Measurements from ENCODE around the gene ITPRIP. TPM values are rescaled to one million over a fixed set of nuclear protein-coding genes. Genes with fewer than 3 reads are reported as not detected.

ITPRIP gene
- total and polyA plus RNA-seq, 4 donors, result 21.7 to 44.7 (median 29.9) TPM

GRCh38 chr10:104345941-104346340 is 7.7 kb upstream of the ITPRIP start:
- WGBS, 2 donors, result 39 to 53% methylated on average over 4 of the region's 4 CpGs
- no peak for TF ChIP-seq CTCF (IDR thresholded peaks at IDR 0.05; ENCODE audit: control extremely low read depth, extremely low read depth)

DNA sequence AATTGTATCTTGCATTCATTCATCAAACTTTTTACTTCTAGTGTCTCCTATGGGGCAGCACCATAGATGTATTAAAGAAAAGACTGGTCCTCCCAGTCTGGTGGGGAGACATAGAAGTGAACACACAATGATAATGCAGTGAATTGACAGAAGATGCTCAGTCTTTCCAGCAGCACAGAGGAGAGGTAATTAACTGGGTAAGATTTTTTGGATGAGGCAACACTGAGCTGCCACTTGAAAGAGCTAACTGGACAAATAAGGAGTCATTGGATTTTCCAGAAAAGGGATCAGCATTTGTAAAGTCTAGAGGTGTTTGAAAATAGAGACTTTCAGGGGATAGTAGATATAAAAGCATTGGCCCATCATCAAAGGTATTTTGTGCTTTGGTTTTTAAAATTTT is 7.2 kb upstream of the ITPRIP start:
- no peak overlapping the region for H3K27ac ChIP-seq (ENCODE audit: low read depth in 1 of 2, low read length in 1 of 2)

More at GRCh38 chr10:104345941-104346340, 7.7 kb upstream of the ITPRIP start:
- Histone ChIP-seq H3K4me1 (ENCODE audit: control insufficient read depth in 5 of 5, insufficient read depth in 5 of 5, low read length in 5 of 5) (peaks cover 0 to 22% (median 5%) of the 10 kb centered on the region in 5 donors), H3K27me3 (ENCODE audit: control insufficient read depth in 3 of 3, insufficient read depth in 3 of 3, low read length in 2 of 3) (no peaks in the 10 kb centered on the region), H3K9ac (ENCODE audit: insufficient read depth in 1 of 2, low read length in 2 of 2) (no peak overlapping the region), H3K36me3 (ENCODE audit: control insufficient read depth in 4 of 4, insufficient read depth in 4 of 4, low read length in 4 of 4) (no peaks in the 10 kb centered on the region), H3K27ac (ENCODE audit: low read depth in 1 of 2, low read length in 1 of 2) (no peak overlapping the region), H3K9me3 (ENCODE audit: control insufficient read depth in 4 of 4, insufficient read depth in 3 of 4, low read length in 3 of 4) (no peaks in the 10 kb centered on the region), H3K4me3 (no peak overlapping the region)
- ATAC-seq (ENCODE audit: insufficient read depth, low FRiP score), result no peak
- no peak for DNase-seq

DNA sequence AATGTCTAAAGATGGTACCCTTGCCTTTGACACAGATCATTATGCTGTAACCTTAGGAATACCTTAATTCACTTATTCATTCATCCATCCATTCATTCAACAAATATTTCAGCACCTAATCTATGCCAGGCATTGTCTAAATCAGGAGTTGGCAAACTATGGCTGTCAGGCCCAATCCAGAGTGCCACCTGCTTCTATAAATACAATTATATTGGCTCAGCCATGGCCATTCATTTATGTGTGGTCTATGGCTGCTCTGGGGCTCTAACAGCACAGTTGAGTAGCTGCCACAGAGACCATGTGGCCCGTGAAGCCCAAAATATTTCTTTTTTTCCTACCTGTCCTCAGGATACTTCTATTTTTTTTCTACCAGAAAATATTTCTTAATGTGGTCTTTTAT is 6.0 kb upstream of the ITPRIP start:
- H3K4me3 ChIP-seq, result no peak overlapping the region
- peaks cover 0 to 19% (median 12%) of the 10 kb centered on the region in 5 donors for H3K4me1 ChIP-seq (ENCODE audit: control insufficient read depth in 5 of 5, insufficient read depth in 5 of 5, low read length in 5 of 5)
- no peak overlapping the region for H3K9ac ChIP-seq (ENCODE audit: insufficient read depth in 1 of 2, low read length in 2 of 2)
- 93 to 100% methylated on average over 1 of the region's 1 CpG for WGBS, 2 donors
- ATAC-seq (ENCODE audit: insufficient read depth, low FRiP score) (no peak), DNase-seq (no peak)
- no peak overlapping the region for H3K27ac ChIP-seq (ENCODE audit: low read depth in 1 of 2, low read length in 1 of 2)
- TF ChIP-seq CTCF (IDR thresholded peaks at IDR 0.05; ENCODE audit: control extremely low read depth, extremely low read depth), result no peak
- no peaks in the 10 kb centered on the region for H3K9me3 ChIP-seq (ENCODE audit: control insufficient read depth in 4 of 4, insufficient read depth in 3 of 4, low read length in 3 of 4)
- H3K27me3 ChIP-seq (ENCODE audit: control insufficient read depth in 3 of 3, insufficient read depth in 3 of 3, low read length in 2 of 3), result no peaks in the 10 kb centered on the region
- H3K36me3 ChIP-seq (ENCODE audit: control insufficient read depth in 4 of 4, insufficient read depth in 4 of 4, low read length in 4 of 4), result no peaks in the 10 kb centered on the region

More for the DNA sequence above, 7.2 kb upstream of the ITPRIP start:
- peaks cover 0 to 27% (median 6%) of the 10 kb centered on the region in 5 donors for H3K4me1 ChIP-seq (ENCODE audit: control insufficient read depth in 5 of 5, insufficient read depth in 5 of 5, low read length in 5 of 5)
- H3K9me3 ChIP-seq (ENCODE audit: control insufficient read depth in 4 of 4, insufficient read depth in 3 of 4, low read length in 3 of 4), result no peaks in the 10 kb centered on the region
- ATAC-seq (ENCODE audit: insufficient read depth, low FRiP score) (no peak), DNase-seq (no peak)
- TF ChIP-seq CTCF (IDR thresholded peaks at IDR 0.05; ENCODE audit: control extremely low read depth, extremely low read depth), result no peak
- H3K36me3 ChIP-seq (ENCODE audit: control insufficient read depth in 4 of 4, insufficient read depth in 4 of 4, low read length in 4 of 4), result no peaks in the 10 kb centered on the region
- H3K9ac ChIP-seq (ENCODE audit: insufficient read depth in 1 of 2, low read length in 2 of 2), result no peak overlapping the region
- no peak overlapping the region for H3K4me3 ChIP-seq
- no peaks in the 10 kb centered on the region for H3K27me3 ChIP-seq (ENCODE audit: control insufficient read depth in 3 of 3, insufficient read depth in 3 of 3, low read length in 2 of 3)

DNA sequence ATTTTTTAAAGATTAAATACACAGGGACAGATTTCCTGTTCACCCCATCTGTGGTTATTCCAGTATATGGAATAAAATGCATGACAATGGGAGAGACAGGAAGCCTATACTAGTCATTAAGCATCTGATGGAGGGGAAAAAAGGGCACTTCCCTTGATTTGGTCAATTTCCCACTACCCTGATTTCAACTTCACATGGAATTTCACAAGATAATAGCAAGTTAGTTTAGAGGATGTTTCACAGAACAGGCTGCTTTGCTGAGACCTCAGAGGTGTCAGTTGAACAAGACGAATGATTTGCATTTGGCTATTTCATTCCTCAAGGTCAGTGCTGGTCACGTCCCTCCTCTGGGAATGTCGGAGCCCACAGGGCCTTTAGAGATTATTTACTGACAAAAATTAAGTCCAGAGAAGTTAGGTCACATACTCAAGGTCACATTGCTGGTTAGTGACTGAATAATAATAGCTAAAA is 4.7 kb upstream of the ITPRIP start:
- DNase-seq, result no peak
- Histone ChIP-seq H3K27me3 (ENCODE audit: control insufficient read depth in 3 of 3, insufficient read depth in 3 of 3, low read length in 2 of 3) (no peaks in the 10 kb centered on the region), H3K36me3 (ENCODE audit: control insufficient read depth in 4 of 4, insufficient read depth in 4 of 4, low read length in 4 of 4) (no peaks in the 10 kb centered on the region), H3K27ac (ENCODE audit: low read depth in 1 of 2, low read length in 1 of 2) (peak overlapping the region in 1 of 2 donors; percentile 67), H3K4me3 (no peak overlapping the region), H3K4me1 (ENCODE audit: control insufficient read depth in 5 of 5, insufficient read depth in 5 of 5, low read length in 5 of 5) (peaks cover 0 to 19% (median 15%) of the 10 kb centered on the region in 5 donors), H3K9me3 (ENCODE audit: control insufficient read depth in 4 of 4, insufficient read depth in 3 of 4, low read length in 3 of 4) (no peaks in the 10 kb centered on the region), H3K9ac (ENCODE audit: insufficient read depth in 1 of 2, low read length in 2 of 2) (no peak overlapping the region)
- TF ChIP-seq CTCF (IDR thresholded peaks at IDR 0.05; ENCODE audit: control extremely low read depth, extremely low read depth), result no peak
- no peak for ATAC-seq (ENCODE audit: insufficient read depth, low FRiP score)
- 58 to 70% methylated on average over 3 of the region's 3 CpGs for WGBS, 2 donors
